H1 (cell line): ENCODE measurements around the gene KRTAP3-2. TPM values are rescaled to one million over a fixed set of nuclear protein-coding genes. Genes with fewer than 3 reads are reported as not detected.

Source experiments
- BCL11A ChIP-seq, 2 experiments: IDR thresholded peaks; one replicate each; pipeline ENCODE4 v1.6.1; 2011; ENCODE audit warnings: low read depth in 2 of 2, low read length in 2 of 2, mild to moderate bottlenecking in 2 of 2
- polyA plus RNA-seq, 7 experiments: library from polyadenylated mRNA; depleted of rRNA in 3 of 7; stranded (reverse) in 5 of 7; unstranded in 2 of 7; fragments of >200 nt in 5 of 7; fragments of 200-250 nt in 2 of 7; gene quantifications; 1 replicate in 5 of 7; 2 replicates in 1 of 7; 4 replicates in 1 of 7; pipeline versions ENCODE4 v1.2.1 to v1.2.3, GENCODE V29; 2011 to 2013; ENCODE audit warnings: missing spikeins in 2 of 7, mixed read lengths in 2 of 7
- total RNA-seq: library from RNA; stranded (reverse); fragmentation: NEBNext Ultra II Directional; extraction: Animal tissue kit (Norgen Biotek cat#: 25700); gene quantifications from 2 replicates; pipeline ENCODE4 v1.2.1, GENCODE V29; 2021

KRTAP3-2 gene
- total and polyA plus RNA-seq, 2 of the 8 experiments (the other 6 are each of a cell fraction or from before 2014, with no cell fraction given): not detected

- TF ChIP-seq BCL11A (IDR thresholded peaks at IDR 0.05; ENCODE audit: low read depth in 2 of 2, low read length in 2 of 2): no peak
Observed at GRCh38 chr17:40953881-40954280, 45.8 kb downstream of the KRTAP3-2 start (continued).
